Adrenal gland (tissue), 12 donors: Measurements from ENCODE around the gene CDH4. TPM values are rescaled to one million over a fixed set of nuclear protein-coding genes. Genes with fewer than 3 reads are reported as not detected.

Experiments
- DNase-seq, 7 donors: peaks; one replicate each; pipeline ENCODE4 v3.0.0-alpha.2; 2019 to 2020
- H3K27ac ChIP-seq, 5 donors: fragments of 200-600 bp; sonication (generic) in 4 of 5; 1 replicate in 3 of 5; 2 replicates in 2 of 5; pipeline versions ENCODE4 v1.5.1 to v1.8.0; 2016 to 2020; ENCODE audit warnings: mild to moderate bottlenecking in 1 of 5
- H3K27me3 ChIP-seq: fragments of 200-600 bp; 2 replicates; pipeline ENCODE4 v1.8.0; 2021
- H3K36me3 ChIP-seq, 2 donors: fragments of 200-600 bp; replicated peaks in 1 of 2; 1 replicate in 1 of 2; 2 replicates in 1 of 2; pipeline versions ENCODE4 v1.5.1 to v1.8.0; 2018 to 2022
- H3K4me1 ChIP-seq, 2 donors: fragments of 200-600 bp; replicated peaks in 1 of 2; 1 replicate in 1 of 2; 2 replicates in 1 of 2; pipeline versions ENCODE4 v1.5.1 to v1.8.0; 2018 to 2021
- H3K4me3 ChIP-seq, 4 donors: fragments of 200-600 bp; sonication (generic) in 3 of 4; one replicate each; pipeline ENCODE4 v1.5.1; 2016 to 2018
- H3K9me3 ChIP-seq, 3 donors: fragments of 200-600 bp; sonication (generic) in 1 of 3; replicated peaks in 1 of 3; 1 replicate in 2 of 3; 2 replicates in 1 of 3; pipeline versions ENCODE4 v1.5.1 to v1.8.0; 2016 to 2021
- CTCF ChIP-seq, 6 experiments: fragments of 450-650 bp in 4 of 6; fragments of 200-600 bp in 2 of 6; sonication (generic) in 1 of 6; IDR thresholded peaks; 1 replicate in 5 of 6; 2 replicates in 1 of 6; pipeline versions ENCODE4 v1.5.1 to v1.8.0; 2016 to 2021; ENCODE audit warnings: antibody characterized with exemption in 6 of 6, mild to moderate bottlenecking in 2 of 6, moderate library complexity in 1 of 6
- POLR2A ChIP-seq, 2 donors: fragments of 450-650 bp; IDR thresholded peaks; one replicate each; pipeline ENCODE4 v1.6.1; 2017; ENCODE audit warnings: antibody characterized with exemption in 2 of 2, mild to moderate bottlenecking in 2 of 2, moderate library complexity in 1 of 2
- WGBS, 4 donors: extraction: QIAGEN DNeasy Blood & Tissue Kit in 2 of 4; methylation state at CpG; one replicate each; pipeline versions ENCODE4 v1.1.5 to v1.1.7; 2013 to 2017; 5-methylcytosine and 5-hydroxymethylcytosine counted together
- intact Hi-C, 2 donors: fragments of 100-400 bp; cut with DNase I; formaldehyde crosslinking; loops; one replicate each; pipeline versions ENCODE4 v1.14.1 to v1.15.0; 2022 to 2023
- polyA plus RNA-seq, 3 donors: library from polyadenylated mRNA; stranded (reverse); fragments of 200-250 nt in 2 of 3; fragments of 350-450 nt in 1 of 3; fragmentation: Illumina TruSeq in 1 of 3; extraction: RNeasy Lipid Tissue Mini Kit (QIAGEN cat#74804) in 1 of 3; gene quantifications; one replicate each; pipeline ENCODE4 v1.2.3, GENCODE V29; 2013 to 2014
- total RNA-seq, 9 donors: library from RNA; depleted of rRNA in 4 of 9; stranded (reverse); fragments of >200 nt in 4 of 9; fragments of 120-200 nt in 1 of 9; fragmentation: NEBNext Ultra II Directional in 1 of 9; extraction: Animal tissue kit (Norgen Biotek cat#: 25700) in 1 of 9; gene quantifications; one replicate each; pipeline versions ENCODE4 v1.1.0 to v1.2.4, GENCODE V29; 2013 to 2023
- donor health status: healthy with polysubstance abuse.
- donor health status: Bipolar disorder and iron deficiency.
- donor health status: DM: yes; HTN: yes; CAD: no.
- donor health status: DM: no; HTN: no; CAD: no.
- donor health status: DM: no; HTN: no; CAD: no.
- donor health status: DM: yes; HTN: yes; CAD: no.

CDH4 gene
- total and polyA plus RNA-seq, 12 donors: 0.08 to 0.53 (median 0.20) TPM; not detected in 3

- H3K27me3 ChIP-seq: no peaks in the 10 kb centered on the region
- DNase-seq: no peak
- no peaks in the 10 kb centered on the region for H3K9me3 ChIP-seq
- intact Hi-C loops: no loop called here
- 79 to 95% (median 87%) methylated on average over 17 to 19 of the region's 19 CpGs for WGBS, 4 donors
- no peaks in the 10 kb centered on the region for H3K4me1 ChIP-seq
- H3K27ac ChIP-seq: no peak overlapping the region
- TF ChIP-seq POLR2A (IDR thresholded peaks at IDR 0.05) (no peak), CTCF (IDR thresholded peaks at IDR 0.05) (no peak)
- H3K36me3 ChIP-seq: no peaks in the 10 kb centered on the region
- no peak overlapping the region for H3K4me3 ChIP-seq
These were observed 144.3 kb downstream of the CDH4 start for GRCh38 chr20:61396262-61396848.

- TF ChIP-seq POLR2A (IDR thresholded peaks at IDR 0.05): no peak
- no peak for TF ChIP-seq CTCF (IDR thresholded peaks at IDR 0.05)
- Histone ChIP-seq H3K4me3 (no peak overlapping the region), H3K4me1 (no peaks in the 10 kb centered on the region), H3K36me3 (no peaks in the 10 kb centered on the region), H3K9me3 (no peaks in the 10 kb centered on the region), H3K27ac (no peak overlapping the region), H3K27me3 (no peaks in the 10 kb centered on the region)
- WGBS, 4 donors: 83 to 95% (median 90%) methylated on average over 13 of the region's 13 CpGs
- DNase-seq: no peak
- intact Hi-C loops: no loop called here
These were observed 145.1 kb downstream of the CDH4 start for GRCh38 chr20:61397146-61397545.

DNA sequence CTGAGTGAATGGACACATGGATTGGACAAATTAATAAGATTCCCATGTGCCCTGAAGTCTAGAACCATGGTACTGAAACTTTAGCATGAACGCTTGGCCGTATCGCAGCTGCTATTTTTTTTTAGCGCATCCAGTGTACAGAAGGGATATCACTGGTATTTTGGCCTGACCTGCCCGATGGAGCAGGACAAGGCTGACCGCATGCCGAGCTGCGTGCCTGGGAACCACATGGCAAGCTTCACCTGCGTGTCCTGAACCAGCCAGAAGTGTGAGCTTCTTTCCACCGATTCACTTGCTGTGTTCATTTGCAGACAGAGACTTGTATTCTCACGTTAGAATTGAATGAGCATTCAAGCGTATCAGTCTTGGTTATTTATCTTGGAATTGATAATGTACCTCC is 145.7 kb downstream of the CDH4 start:
- Histone ChIP-seq H3K4me3 (no peak overlapping the region), H3K36me3 (no peaks in the 10 kb centered on the region), H3K4me1 (no peaks in the 10 kb centered on the region), H3K27ac (no peak overlapping the region), H3K27me3 (no peaks in the 10 kb centered on the region), H3K9me3 (no peaks in the 10 kb centered on the region)
- WGBS, 4 donors: 77 to 90% (median 88%) methylated on average over 11 to 12 of the region's 12 CpGs
- intact Hi-C loops: no loop called here
- no peak for TF ChIP-seq POLR2A (IDR thresholded peaks at IDR 0.05)
- TF ChIP-seq CTCF (IDR thresholded peaks at IDR 0.05): no peak
- no peak for DNase-seq

- TF ChIP-seq POLR2A (IDR thresholded peaks at IDR 0.05) (no peak), CTCF (IDR thresholded peaks at IDR 0.05) (no peak)
- Histone ChIP-seq H3K27ac (no peak overlapping the region), H3K36me3 (no peaks in the 10 kb centered on the region), H3K4me1 (no peaks in the 10 kb centered on the region), H3K27me3 (no peaks in the 10 kb centered on the region), H3K4me3 (no peak overlapping the region), H3K9me3 (no peaks in the 10 kb centered on the region)
- DNase-seq: no peak
- 78 to 89% (median 88%) methylated on average over 6 to 7 of the region's 7 CpGs for WGBS, 4 donors
- intact Hi-C loops: no loop called here
These were observed 147.4 kb downstream of the CDH4 start for GRCh38 chr20:61399433-61399832.
